Skin epidermis (tissue), 12 donors: ENCODE measurements around the gene CPZ.
"Not testable (repeated sequence)": the region's sequence is repeated elsewhere in the genome, so short reads cannot be mapped to it uniquely, and the experiment has no call there.

Experiments
- H3K27ac ChIP-seq, 21 experiments: fragments of 200-600 bp; sonication (generic) in 11 of 21; one replicate each; pipeline ENCODE4 v1.5.0; 2020; ENCODE audit warnings: mild to moderate bottlenecking in 3 of 21, inconsistent platforms in 2 of 21, moderate library complexity in 2 of 21
- H3K4me3 ChIP-seq, 7 experiments: fragments of 200-600 bp; sonication (generic) in 2 of 7; one replicate each; pipeline ENCODE4 v1.5.0; 2020; ENCODE audit warnings: inconsistent platforms in 2 of 7, mild to moderate bottlenecking in 2 of 7, moderate library complexity in 1 of 7

CPZ gene

DNA sequence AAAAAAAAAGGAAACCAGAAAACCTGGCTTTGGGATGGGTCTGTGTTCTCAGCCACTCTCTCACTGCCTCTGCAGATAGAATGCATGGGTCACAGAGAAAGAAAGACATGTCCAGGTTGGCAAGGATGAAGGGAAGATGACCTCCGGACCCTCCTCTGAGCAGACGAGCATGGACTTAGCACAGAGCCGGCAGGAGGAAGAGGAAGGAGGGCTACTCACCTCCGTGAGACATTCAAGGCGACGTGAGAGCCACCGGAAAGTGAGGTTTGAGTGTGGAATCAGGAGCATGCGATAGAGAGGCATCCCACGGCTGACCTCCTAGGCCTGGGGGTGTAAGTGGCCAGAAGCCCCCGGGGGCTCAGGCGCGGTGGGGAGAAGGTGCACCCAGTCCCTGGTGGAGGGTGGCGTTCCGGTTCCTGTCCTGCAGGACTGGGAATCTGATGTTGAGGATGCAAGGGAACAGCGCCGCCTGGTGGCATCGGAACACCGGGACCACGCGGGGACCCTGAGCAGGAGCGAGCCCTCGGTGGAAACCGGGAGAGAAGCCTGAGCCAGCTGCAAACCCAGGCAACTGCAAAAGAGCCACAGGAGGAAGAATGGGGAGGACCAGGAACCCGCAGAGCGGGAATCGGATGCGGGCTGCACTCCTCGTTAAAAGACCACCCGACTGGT lies 32.2 kb downstream of the CPZ start:
- not testable (repeated sequence) for H3K27ac ChIP-seq, H3K4me3 ChIP-seq

GRCh38 chr4:8630240-8630905 lies 37.8 kb downstream of the CPZ start:
- H3K4me3 ChIP-seq, H3K27ac ChIP-seq: not testable (repeated sequence)

- not testable (repeated sequence) for H3K27ac ChIP-seq, H3K4me3 ChIP-seq
Observed at GRCh38 chr4:8631896-8632295, 39.3 kb downstream of the CPZ start.

GRCh38 chr4:8634773-8635172 lies 42.2 kb downstream of the CPZ start:
- H3K27ac ChIP-seq, H3K4me3 ChIP-seq: not testable (repeated sequence)

DNA sequence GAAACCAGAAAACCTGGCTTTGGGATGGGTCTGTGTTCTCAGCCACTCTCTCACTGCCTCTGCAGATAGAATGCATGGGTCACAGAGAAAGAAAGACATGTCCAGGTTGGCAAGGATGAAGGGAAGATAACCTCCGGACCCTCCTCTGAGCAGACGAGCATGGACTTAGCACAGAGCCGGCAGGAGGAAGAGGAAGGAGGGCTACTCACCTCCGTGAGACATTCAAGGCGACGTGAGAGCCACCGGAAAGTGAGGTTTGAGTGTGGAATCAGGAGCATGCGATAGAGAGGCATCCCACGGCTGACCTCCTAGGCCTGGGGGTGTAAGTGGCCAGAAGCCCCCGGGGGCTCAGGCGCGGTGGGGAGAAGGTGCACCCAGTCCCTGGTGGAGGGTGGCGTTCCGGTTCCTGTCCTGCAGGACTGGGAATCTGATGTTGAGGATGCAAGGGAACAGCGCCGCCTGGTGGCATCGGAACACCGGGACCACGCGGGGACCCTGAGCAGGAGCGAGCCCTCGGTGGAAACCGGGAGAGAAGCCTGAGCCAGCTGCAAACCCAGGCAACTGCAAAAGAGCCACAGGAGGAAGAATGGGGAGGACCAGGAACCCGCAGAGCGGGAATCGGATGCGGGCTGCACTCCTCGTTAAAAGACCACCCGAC lies 43.5 kb downstream of the CPZ start:
- H3K4me3 ChIP-seq, H3K27ac ChIP-seq: not testable (repeated sequence)

DNA sequence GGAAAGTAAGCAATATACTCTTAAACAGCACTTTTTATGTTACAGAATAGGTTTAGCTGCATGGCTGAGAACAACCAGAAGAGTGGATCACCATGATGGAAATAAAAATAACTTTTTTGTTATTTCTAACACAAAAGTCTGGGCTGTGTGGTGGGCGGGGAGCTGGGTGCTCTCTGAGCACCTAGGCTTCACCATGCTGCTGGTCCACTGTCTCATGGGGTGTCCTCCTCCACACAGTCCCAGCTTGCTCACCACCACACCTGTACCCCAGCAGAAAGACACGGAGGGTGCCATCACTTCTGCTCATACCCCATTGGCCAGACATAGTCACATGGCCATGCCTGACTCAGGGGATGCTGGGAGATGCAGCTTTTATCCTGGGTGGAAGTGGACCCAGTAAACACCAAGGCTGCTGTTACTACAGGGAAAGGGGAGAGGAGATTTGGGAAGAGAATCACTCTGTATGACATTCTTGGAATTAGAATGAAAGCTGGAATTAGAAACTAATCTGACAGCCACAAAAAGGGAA lies 45.0 kb downstream of the CPZ start:
- H3K4me3 ChIP-seq = no peak overlapping the region
- H3K27ac ChIP-seq = no peak overlapping the region

DNA sequence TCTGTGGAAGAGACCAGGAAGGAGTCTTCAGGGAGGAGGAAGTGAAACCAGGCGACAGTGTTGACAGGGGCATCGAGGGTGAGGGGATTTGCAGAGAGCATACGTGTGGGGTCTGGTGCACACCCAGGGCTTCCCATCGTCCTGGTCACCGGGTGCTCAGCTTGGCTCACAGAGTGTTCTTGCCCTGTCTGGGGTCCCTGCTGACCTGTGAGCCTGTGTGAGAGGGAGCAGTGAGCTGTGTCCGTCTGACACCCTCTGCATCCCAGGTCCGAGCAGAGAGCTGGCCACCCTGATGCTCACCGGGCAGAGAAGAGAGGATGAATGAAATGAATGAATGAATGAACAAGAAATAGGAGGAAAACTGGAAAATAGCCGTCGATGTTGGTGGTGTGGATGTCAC lies 46.5 kb downstream of the CPZ start:
- Histone ChIP-seq H3K4me3 (no peak overlapping the region), H3K27ac (no peak overlapping the region)

DNA sequence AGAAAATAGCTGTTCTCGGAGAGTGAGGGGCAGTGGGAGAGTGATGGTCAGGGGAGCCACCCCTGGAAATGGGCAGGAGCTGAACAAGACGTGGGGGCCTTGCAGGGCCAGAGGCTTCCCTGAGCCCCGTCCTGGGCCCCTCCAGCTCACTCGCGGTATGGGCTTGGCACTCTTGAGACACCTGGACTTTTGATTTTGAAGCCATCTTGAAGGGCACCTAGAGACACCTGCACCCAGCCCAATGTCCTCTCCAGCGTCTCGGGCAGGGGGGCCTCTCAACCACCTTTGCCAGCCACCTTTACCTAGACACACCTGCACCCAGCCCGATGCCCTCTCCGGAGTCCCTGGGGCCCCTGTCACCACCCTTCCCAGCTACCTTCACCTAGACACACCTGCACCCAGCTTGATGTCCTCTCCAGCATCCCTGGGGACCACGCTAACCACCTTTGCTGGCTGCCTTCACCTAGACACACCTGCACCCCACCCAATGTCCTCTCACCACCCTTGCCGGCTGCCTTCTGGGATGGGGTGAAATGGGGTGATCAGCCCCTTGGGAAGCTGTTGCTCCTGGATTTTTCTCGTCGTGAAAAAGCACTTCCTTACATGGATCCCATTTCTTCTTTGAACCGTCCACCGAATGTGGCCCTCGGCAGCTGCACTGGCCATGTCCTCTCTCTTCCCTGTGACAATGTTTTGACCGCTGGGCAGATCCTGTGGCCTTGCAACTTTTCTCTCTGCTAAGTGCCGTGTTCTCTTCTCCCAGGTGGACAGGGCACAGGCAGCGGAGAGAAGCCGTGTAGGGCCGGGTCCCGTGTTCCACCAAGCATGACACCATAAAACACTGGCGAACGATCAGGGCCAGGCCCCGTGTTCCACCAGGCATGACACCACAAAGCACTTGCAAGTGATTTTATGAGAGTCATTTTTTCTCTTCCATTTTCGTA lies 47.5 kb downstream of the CPZ start:
- H3K27ac ChIP-seq = no peak overlapping the region
- no peak overlapping the region for H3K4me3 ChIP-seq

GRCh38 chr4:8640816-8641215 lies 48.3 kb downstream of the CPZ start:
- H3K4me3 ChIP-seq = no peak overlapping the region
- H3K27ac ChIP-seq = no peak overlapping the region

DNA sequence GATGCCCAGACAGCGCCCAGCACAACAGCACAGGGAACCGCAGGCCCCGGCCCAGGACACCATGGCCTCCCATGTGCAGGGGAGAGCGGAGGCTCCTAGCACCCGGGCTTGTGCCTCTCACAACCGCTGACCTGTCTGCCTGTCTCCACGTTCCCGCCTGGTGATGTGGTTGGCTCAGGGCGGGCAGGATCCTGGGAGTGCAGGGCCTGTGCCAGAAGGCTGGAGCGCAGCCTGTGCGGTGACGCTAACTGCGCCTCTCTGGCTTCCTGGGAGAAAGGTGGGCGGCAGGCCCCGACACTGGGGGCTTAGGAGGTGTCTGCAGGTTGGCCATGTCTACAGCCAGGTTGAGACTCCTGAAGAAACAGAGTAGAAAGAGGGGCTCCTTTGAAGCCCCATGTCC lies 48.7 kb downstream of the CPZ start:
- H3K27ac ChIP-seq = no peak overlapping the region
- no peak overlapping the region for H3K4me3 ChIP-seq

DNA sequence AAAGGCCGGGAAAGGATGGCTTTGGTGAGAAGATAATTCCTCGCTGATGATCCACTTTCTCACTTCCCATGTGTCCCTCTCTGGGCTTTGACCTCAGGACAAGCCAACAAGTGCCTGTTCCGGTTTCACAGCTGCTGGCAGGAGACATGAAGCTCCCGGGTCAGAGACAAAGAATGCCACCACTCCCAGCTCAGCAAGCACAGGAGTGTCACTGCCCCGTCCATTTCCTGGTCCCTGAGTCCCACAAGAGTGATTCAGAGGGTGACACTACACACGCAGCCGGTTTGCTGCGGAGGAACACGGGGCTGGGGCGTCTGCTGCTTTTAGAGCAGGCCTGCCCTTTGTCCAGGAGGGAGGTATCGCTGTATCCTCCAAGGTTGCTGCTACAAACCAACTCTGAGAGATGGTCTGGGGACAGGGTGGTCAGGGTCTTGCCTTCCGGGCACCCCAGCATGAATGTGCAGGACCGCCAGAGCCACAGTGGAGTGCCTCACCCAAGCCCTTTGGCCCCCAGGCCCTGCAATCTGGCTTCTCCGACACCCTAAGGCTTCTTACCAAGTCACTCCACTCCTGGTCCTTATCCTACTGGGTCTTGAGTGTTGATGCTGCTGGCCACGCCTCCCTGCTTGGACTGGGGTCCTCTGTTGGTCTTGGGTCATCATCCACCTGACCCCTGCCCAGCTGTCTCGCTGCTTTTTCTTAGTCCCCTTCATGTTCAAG lies 49.5 kb downstream of the CPZ start:
- Histone ChIP-seq H3K4me3 (no peak overlapping the region), H3K27ac (no peak overlapping the region)

DNA sequence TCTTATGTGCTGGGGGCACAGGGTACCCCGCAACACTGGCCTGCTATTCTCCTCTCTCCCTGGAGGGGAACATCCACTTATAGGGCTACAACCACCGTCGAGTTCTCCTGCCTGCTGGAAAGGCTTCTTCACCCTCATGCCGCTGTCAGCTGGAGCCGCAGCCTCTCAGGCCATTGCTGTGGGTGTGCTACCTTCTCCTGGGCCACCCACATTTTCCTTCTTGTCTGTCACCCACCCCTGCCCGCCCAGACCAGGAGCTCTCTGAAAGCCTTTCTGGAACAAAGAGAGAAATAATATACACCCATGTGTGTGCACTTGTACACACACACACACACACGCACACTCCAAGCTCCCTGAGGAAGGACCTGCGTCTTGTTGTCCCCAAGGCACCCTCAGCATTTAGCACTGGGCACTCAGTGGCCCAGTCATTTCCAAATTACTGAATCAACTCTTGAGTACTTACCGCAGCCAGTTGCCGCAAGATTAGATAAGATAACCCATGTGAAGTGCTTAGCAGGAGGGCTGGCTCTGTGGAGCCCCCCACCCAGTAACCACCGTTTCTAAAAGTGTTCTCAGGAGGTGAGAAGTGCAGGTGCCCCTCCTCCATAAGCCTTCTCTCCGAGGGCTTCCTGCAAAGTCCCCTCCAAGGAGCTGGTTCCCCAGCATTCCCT lies 50.2 kb downstream of the CPZ start:
- H3K4me3 ChIP-seq = no peak overlapping the region
- no peak overlapping the region for H3K27ac ChIP-seq

- H3K4me3 ChIP-seq = no peak overlapping the region
- no peak overlapping the region for H3K27ac ChIP-seq
Observed at GRCh38 chr4:8643441-8643840, 50.9 kb downstream of the CPZ start.

- Histone ChIP-seq H3K27ac (no peak overlapping the region), H3K4me3 (no peak overlapping the region)
Observed at GRCh38 chr4:8643986-8644385, 51.4 kb downstream of the CPZ start.

DNA sequence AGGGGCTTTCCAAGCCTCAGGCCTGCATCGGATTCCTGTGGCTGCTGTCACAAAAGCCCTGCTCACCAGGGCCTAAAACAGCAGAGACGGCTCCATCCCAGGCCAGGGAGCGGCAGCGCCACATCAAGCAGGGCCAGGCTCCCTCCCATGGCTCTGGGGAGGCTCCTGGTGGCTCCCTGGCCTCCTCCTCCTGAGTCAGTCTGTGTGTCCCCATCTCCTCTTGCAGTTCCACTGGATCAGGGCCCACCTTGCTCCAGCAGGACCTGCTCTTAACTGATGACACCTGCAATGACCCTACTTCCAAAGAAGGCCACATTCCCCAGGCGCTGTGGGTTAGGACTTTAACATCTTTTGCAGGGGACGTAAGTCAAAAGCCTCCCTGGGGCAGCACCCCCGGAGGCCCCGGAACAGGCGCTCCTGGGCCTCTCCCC lies 51.9 kb downstream of the CPZ start:
- Histone ChIP-seq H3K27ac (no peak overlapping the region), H3K4me3 (no peak overlapping the region)

- Histone ChIP-seq H3K27ac (no peak overlapping the region), H3K4me3 (no peak overlapping the region)
Observed at GRCh38 chr4:8644966-8645752, 52.6 kb downstream of the CPZ start.

DNA sequence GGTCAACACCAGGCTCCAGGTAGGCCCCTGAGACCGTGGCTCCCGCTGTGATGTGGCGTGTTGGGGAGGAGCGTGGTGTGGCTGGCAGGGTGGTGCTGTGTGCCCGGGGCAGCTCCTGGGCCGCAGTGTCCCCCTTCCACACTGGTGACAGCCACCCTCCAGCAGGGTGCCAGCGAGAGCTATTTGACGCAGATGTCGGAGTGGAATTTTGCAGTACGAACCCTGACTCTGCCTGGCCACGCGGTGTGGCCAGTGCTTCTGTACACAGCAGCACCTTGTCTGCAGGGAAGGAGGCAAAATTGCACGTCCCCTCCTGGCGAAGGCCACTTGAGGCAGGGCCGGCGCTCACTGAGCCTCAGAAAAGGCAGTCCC lies 53.2 kb downstream of the CPZ start:
- H3K27ac ChIP-seq = no peak overlapping the region
- H3K4me3 ChIP-seq = no peak overlapping the region
